ENCODE results near the gene CHST2.

CHST2 gene

DNA sequence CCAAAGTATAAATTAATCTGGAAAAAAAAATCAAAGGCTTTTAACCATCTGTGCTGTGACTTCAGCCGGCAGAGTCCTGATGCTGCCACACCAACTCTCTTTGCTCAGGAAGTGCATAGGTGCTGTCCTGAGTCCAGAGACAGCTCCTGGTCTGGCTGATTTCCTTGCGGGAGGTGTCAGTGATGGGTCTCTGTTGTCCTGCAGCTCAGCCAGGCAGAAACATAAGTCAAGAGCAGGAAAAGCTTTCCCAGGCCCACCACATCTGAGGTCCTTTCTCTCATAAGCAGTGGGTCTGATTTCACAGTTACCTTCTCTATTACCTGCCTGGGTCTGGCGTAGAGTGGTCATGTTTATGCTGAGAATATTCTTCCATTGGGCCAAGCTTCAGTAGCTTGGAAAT, 19.4 kb downstream of the CHST2 start:
- TF ChIP-seq, protein P1, sequence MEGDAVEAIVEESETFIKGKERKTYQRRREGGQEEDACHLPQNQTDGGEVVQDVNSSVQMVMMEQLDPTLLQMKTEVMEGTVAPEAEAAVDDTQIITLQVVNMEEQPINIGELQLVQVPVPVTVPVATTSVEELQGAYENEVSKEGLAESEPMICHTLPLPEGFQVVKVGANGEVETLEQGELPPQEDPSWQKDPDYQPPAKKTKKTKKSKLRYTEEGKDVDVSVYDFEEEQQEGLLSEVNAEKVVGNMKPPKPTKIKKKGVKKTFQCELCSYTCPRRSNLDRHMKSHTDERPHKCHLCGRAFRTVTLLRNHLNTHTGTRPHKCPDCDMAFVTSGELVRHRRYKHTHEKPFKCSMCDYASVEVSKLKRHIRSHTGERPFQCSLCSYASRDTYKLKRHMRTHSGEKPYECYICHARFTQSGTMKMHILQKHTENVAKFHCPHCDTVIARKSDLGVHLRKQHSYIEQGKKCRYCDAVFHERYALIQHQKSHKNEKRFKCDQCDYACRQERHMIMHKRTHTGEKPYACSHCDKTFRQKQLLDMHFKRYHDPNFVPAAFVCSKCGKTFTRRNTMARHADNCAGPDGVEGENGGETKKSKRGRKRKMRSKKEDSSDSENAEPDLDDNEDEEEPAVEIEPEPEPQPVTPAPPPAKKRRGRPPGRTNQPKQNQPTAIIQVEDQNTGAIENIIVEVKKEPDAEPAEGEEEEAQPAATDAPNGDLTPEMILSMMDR (IDR thresholded peaks at IDR 0.05; ENCODE audit: insufficient read depth, low read length, missing control alignments): no peak
- ChIA-PET CTCF (interaction anchor here (1.1 to 2.2 kb wide), 2 partner anchors 9 to 14 kb away, joined by 3 to 6 read pairs; no protein-coding TSS in a partner anchor), POLR2A (no interaction called here)
- no peak for DNase-seq (ENCODE audit: low read depth, low spot score)
- no peak overlapping the region for H3K4me3 ChIP-seq (ENCODE audit: low read depth, low read length)

DNA sequence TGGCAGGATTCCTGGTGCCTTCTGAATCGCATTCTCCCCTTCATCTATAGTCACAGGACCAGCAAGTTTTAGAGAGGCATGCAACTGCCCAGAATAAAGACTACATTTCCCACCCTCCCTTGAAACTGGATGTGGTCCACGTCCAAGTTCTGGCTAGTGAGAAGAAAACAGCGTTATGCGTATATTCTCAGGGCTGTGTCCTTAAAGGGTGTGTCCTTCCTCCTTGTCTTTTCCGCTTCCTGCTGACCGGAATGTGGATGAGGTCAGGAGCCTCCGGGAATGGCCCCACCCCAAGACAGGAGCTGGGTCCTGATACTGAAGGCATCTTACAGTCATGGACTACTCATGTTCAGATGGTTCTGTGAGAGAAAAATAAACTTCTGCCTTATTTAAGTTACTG, 20.2 kb downstream of the CHST2 start:
- TF ChIP-seq, protein P1 (IDR thresholded peaks at IDR 0.05; ENCODE audit: insufficient read depth, low read length, missing control alignments): no peak
- DNase-seq (ENCODE audit: low read depth, low spot score): no peak
- H3K4me3 ChIP-seq (ENCODE audit: low read depth, low read length): no peak overlapping the region
- ChIA-PET POLR2A (interaction anchor here (0.6 kb wide), 1 partner anchor 1180 kb away, joined by 4 read pairs; no protein-coding TSS in a partner anchor), CTCF (interaction anchor here (1.1 to 2.2 kb wide), 2 partner anchors 10 to 15 kb away, joined by 3 to 6 read pairs; no protein-coding TSS in a partner anchor)

DNA sequence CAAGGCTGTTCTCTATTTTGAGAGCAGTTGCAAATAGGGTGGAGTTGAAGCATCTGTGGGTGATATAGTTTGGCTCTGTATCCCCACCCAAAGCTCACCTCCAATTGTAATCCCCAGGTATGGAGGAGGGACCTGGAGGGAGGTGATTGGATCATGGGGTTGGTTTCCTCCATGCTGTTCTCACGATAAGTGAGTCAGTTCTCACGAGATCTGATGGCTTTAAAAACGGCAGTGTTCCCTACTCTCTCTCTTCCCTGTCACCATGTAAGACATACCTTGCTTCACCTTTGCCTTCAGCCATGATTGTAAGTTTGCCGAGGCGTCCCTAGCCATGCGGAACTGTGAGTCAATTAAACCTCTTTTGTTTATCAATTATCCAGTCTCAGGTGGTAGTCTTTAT, 21.0 kb downstream of the CHST2 start:
- ChIA-PET POLR2A (no interaction called here), CTCF (interaction anchor here (2.2 kb wide), 1 partner anchor 16 kb away, joined by 6 read pairs; no protein-coding TSS in a partner anchor)
- TF ChIP-seq, protein P1 (IDR thresholded peaks at IDR 0.05; ENCODE audit: insufficient read depth, low read length, missing control alignments): no peak
- DNase-seq (ENCODE audit: low read depth, low spot score): no peak
- no peak overlapping the region for H3K4me3 ChIP-seq (ENCODE audit: low read depth, low read length)

DNA sequence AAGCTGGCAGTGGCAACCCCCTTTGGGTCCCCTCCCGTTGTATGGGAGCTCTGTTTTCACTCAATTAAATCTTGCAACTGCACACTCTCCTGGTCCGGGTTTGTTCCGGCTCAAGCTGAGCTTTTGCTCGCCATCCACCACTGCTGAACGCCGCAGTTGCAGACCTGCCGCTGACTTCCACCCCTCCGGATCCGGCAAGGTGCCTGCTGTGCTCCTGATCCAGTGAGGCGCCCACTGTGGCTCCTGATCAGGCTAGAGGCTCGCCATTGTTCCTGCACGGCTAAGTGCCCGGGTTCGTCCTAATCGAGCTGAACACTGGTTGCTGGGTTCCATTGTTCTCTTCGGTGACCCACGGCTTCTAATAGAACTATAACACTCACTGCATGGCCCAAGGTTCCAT, 22.8 kb downstream of the CHST2 start:
- POLR2A ChIA-PET: no interaction called here
- no peak overlapping the region for H3K4me3 ChIP-seq (ENCODE audit: low read depth, low read length)
- CTCF ChIA-PET: no interaction called here
- TF ChIP-seq, protein P1 (IDR thresholded peaks at IDR 0.05; ENCODE audit: insufficient read depth, low read length, missing control alignments): no peak
- no peak for DNase-seq (ENCODE audit: low read depth, low spot score)

DNA sequence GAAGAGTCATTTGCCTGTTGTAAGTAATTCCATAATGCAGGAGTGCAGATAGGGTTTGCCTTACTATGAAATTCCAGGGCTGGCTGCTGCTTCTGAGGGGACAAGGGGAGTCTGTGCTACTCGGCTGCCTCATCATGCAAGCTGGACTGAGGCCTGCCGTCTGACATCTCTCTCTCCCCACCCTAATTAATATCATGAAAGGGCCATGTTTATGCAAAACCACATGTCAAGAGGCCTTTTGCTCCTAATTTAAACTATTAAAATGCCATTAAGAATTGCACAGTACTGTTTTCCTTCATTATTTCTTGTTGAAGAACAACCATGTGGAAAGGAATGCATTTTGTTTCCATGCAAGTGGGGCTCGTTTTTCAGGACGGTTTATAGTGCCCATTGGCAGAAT, 26.3 kb downstream of the CHST2 start:
- ChIA-PET POLR2A (no interaction called here), CTCF (no interaction called here)
- no peak overlapping the region for H3K4me3 ChIP-seq (ENCODE audit: low read depth, low read length)
- TF ChIP-seq, protein P1 (IDR thresholded peaks at IDR 0.05; ENCODE audit: insufficient read depth, low read length, missing control alignments): no peak
- no peak for DNase-seq (ENCODE audit: low read depth, low spot score)

DNA sequence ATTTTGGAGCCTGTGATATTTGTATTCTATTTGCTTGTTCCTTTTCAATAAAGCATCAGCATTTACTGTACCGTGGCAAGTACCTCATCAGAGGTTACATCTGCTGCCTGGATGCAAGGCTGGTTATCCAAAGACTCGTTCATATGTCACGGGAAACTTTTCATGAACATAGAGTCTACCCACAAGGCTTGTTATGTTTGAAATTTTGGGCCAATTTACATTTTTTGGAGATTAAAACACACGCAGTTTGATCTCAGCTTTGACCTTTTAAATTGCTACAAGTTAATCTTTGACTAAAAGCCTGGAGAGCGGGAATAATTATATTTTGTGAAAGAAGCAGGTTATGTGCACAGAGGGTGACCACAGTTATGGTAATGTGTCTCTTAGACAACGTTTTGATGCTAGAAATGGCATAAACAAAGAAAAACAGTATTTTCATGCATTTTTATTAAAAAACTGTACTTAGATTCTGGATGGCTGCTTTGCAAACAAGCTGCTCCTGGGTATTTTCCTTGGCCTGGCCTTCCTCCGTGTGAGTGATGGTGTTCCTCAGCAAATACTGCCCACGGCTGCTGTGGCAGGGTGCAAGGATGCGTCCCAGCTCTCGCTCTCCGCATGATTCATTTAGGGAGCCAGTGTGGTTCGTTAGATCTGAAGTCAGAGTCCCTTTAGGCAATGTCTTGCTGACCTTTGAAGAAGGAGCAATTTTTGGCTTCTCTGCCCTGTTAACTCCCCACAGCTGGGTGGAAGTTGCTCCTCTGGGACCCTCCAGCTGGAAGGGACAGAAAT, 27.1 kb downstream of the CHST2 start:
- ChIA-PET POLR2A (no interaction called here), CTCF (interaction anchor here (1.3 kb wide), 1 partner anchor 11 kb away, joined by 4 read pairs; no protein-coding TSS in a partner anchor)
- no peak for DNase-seq (ENCODE audit: low read depth, low spot score)
- TF ChIP-seq, protein P1 (IDR thresholded peaks at IDR 0.05; ENCODE audit: insufficient read depth, low read length, missing control alignments): no peak
- no peak overlapping the region for H3K4me3 ChIP-seq (ENCODE audit: low read depth, low read length)
